ENCODE data around the gene TNIK. TPM values are rescaled to one million over a fixed set of nuclear protein-coding genes. Genes with fewer than 3 reads are reported as not detected.

The TNIK gene
- total RNA-seq, 2 donors from 2014 or later = 9.0 to 11.6 TPM

- no peak for DNase-seq (ENCODE audit: low spot score)
- TF ChIP-seq, protein P1, sequence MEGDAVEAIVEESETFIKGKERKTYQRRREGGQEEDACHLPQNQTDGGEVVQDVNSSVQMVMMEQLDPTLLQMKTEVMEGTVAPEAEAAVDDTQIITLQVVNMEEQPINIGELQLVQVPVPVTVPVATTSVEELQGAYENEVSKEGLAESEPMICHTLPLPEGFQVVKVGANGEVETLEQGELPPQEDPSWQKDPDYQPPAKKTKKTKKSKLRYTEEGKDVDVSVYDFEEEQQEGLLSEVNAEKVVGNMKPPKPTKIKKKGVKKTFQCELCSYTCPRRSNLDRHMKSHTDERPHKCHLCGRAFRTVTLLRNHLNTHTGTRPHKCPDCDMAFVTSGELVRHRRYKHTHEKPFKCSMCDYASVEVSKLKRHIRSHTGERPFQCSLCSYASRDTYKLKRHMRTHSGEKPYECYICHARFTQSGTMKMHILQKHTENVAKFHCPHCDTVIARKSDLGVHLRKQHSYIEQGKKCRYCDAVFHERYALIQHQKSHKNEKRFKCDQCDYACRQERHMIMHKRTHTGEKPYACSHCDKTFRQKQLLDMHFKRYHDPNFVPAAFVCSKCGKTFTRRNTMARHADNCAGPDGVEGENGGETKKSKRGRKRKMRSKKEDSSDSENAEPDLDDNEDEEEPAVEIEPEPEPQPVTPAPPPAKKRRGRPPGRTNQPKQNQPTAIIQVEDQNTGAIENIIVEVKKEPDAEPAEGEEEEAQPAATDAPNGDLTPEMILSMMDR (IDR thresholded peaks at IDR 0.05) = no peak
- H3K27ac ChIP-seq = no peak overlapping the region
- no peaks in the 10 kb centered on the region for H3K4me1 ChIP-seq
- no peaks in the 10 kb centered on the region for H3K27me3 ChIP-seq
- peaks cover 0 to 4% of the 10 kb centered on the region in 2 donors for H3K9me3 ChIP-seq
- H3K36me3 ChIP-seq = no peaks in the 10 kb centered on the region
- H3K4me3 ChIP-seq = no peak overlapping the region
Measured at GRCh38 chr3:171157980-171158379, 302.2 kb downstream of the TNIK start.

GRCh38 chr3:171157286-171157685 is 302.9 kb downstream of the TNIK start:
- Histone ChIP-seq H3K4me1 (no peaks in the 10 kb centered on the region), H3K27ac (no peak overlapping the region), H3K4me3 (no peak overlapping the region), H3K27me3 (no peaks in the 10 kb centered on the region), H3K36me3 (no peaks in the 10 kb centered on the region), H3K9me3 (no peaks in the 10 kb centered on the region)
- DNase-seq (ENCODE audit: low spot score) = no peak
- TF ChIP-seq, protein P1 (IDR thresholded peaks at IDR 0.05) = no peak

- Histone ChIP-seq H3K27me3 (no peaks in the 10 kb centered on the region), H3K9me3 (no peaks in the 10 kb centered on the region), H3K4me1 (no peaks in the 10 kb centered on the region), H3K36me3 (no peaks in the 10 kb centered on the region), H3K4me3 (no peak overlapping the region), H3K27ac (no peak overlapping the region)
- TF ChIP-seq, protein P1 (IDR thresholded peaks at IDR 0.05) = no peak
- no peak for DNase-seq (ENCODE audit: low spot score)
Measured at GRCh38 chr3:171156401-171157010, 303.7 kb downstream of the TNIK start.

- Histone ChIP-seq H3K4me1 (no peaks in the 10 kb centered on the region), H3K27me3 (no peaks in the 10 kb centered on the region), H3K27ac (no peak overlapping the region), H3K9me3 (no peaks in the 10 kb centered on the region), H3K4me3 (no peak overlapping the region), H3K36me3 (no peaks in the 10 kb centered on the region)
- DNase-seq (ENCODE audit: low spot score) = no peak
- TF ChIP-seq, protein P1 (IDR thresholded peaks at IDR 0.05) = no peak
Measured at GRCh38 chr3:171155122-171155700, 305.0 kb downstream of the TNIK start.

DNA sequence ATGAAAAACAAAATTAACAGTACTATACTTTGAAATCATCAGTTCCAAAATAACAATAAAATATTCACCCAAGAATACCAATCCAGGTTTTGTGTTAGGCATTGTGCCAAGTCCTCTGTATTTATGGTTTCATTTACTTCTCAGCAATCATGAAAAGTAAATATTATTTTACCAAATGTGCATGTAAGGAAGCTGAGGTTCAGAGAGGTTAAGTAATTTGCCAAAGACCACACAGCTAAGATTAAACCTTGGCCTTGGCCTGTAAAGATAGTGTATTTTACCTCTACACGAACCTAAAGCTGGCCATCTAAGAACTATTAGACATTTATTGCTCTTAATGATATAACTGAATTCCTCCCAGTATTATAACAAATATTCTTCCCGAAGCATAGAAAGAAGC is 309.3 kb downstream of the TNIK start:
- H3K27me3 ChIP-seq = no peaks in the 10 kb centered on the region
- H3K4me3 ChIP-seq = no peak overlapping the region
- no peaks in the 10 kb centered on the region for H3K9me3 ChIP-seq
- TF ChIP-seq, protein P1 (IDR thresholded peaks at IDR 0.05) = no peak
- no peaks in the 10 kb centered on the region for H3K4me1 ChIP-seq
- no peak overlapping the region for H3K27ac ChIP-seq
- DNase-seq (ENCODE audit: low spot score) = no peak
- no peaks in the 10 kb centered on the region for H3K36me3 ChIP-seq

Data from right atrium auricular region (tissue), 2 donors.